GM21381 (cell line): ENCODE measurements around the gene PFKFB4.

Experiments used
- ATAC-seq: cut with Tn5 transposase; IDR thresholded peaks from one replicate; pipeline ENCODE4 v1.9.1; 2021; ENCODE audit warnings: mild to moderate bottlenecking, moderate library complexity; ENCODE audit not compliant: unreplicated experiment

The PFKFB4 gene

DNA sequence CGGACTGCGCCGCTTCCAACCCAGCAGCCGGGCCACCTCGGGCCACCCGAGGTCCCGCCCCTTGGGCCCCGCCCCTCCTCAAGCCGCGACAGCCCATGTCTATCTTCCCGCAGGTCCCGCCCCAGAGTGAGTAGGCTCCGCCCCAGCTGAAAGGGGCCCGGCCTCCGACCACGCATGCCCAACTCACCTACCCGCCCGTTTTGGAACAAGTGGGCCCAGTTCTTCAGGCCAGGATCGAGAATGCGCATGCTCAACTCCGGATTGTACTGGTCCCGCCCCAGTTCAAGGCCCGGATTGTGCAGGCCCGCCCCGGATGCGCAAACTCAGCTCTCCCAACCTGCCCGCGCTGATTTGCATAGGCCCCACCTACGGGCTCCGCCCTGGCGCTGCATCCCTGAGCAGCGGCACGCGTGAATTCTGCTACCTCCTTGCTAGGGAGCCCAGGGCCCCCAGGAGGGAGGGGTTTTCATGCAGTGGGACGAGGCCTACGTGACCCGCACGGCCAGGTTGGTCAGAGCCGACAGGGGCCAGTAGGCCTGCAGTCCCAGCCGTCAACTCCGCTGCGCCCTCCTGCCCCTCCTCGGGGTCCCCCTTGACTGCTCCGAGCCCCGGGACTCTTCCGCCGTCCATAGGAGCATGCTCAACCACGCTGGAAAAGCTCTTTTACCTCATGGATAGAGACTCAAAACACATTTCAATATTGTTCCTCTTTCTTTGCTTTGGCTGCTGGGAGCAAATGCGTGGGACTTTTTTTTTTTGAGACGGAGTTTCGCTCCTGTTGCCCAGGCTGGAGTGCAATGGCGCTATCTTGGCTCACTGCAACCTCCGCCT lies at the start of gene PFKFB4:
TSS of gene PFKFB4 (minus strand) at position 8 of the 831 bp plus-strand sequence. CDS start 26 bp downstream, outside the sequence.
- peak; percentile 85 for ATAC-seq

DNA sequence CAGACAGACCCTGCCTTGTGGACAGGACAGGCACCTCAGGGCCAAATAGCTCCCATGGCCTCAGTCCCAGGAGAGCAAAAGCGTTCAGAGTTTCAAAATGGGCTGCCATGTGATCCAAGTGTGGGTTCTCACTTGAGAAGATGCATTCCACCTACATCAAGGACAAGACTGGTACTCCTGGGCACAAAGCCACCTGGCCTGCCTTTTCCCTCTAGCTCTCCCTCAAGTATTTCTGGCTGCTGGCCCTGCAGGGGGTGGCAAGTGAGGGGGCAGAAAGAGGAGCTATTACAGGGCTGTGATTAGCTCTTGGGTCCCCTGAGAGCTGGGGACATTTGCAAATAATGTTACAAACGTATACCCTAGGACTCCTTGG lies 45.0 kb upstream of the PFKFB4 start:
- no peak for ATAC-seq

- no peak for ATAC-seq
Observed at GRCh38 chr3:48600711-48601621, 44.4 kb upstream of the PFKFB4 start.

DNA sequence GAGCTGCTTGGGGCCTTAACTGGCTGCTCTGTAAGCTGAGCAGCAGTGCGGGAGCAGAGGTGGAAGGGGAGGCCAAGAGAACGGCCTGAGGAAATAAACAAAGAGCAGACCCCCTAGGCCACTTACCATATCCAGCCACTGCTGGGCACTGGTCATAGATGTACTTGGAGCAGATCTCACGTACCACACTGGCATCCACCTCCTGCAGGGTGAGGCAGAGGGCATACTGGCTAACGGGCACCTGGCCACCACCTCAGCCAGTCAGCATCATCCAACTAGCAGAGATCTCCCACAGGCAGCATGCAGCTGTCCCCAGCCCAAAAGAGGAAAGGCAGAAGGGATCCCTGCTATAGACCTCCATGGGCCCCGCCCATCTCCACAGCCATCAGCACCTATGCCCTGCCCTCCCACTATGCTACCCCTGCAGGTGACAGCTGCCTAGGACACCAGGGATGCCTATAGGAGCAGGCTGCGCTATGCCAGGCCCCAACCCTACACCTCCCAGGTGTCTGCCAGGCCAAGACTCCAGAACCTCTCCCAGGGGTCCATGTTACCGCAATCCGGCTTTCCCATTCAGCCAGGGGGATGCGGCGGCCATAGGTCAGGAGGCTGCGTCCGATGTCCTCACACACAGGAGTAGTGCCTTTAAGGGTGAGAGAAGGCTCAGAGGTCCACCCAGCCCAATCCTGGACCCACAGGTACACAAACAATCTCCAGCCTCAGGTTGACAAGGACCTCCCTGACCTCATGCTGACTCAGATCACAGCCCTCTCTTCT lies 43.1 kb upstream of the PFKFB4 start:
- no peak for ATAC-seq

GRCh38 chr3:48599077-48599501 lies 42.5 kb upstream of the PFKFB4 start:
- no peak for ATAC-seq

GRCh38 chr3:48598323-48599076 lies 41.9 kb upstream of the PFKFB4 start:
- no peak for ATAC-seq

DNA sequence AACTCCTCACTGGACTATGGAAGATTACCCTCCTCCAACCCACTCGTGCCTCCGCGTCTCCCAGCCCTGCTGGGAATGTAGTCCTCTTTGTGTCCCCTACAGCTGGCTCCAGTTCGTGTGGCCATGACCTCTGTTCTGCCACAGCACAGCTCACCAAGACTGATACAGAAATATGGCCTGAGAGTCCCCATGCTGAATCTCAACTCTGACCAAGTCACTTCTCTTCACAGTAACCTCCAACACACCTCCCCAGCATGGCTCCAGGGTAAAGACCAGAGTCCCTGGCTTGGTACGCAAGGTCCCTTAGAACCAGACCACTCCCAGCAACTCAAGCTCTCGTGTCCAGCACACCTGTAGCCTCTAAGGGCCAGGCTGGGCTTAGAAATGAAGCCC lies 40.8 kb upstream of the PFKFB4 start:
- no peak for ATAC-seq

GRCh38 chr3:48596676-48597407 lies 40.2 kb upstream of the PFKFB4 start:
- ATAC-seq: no peak

GRCh38 chr3:48596157-48596556 lies 39.6 kb upstream of the PFKFB4 start:
- ATAC-seq: no peak

DNA sequence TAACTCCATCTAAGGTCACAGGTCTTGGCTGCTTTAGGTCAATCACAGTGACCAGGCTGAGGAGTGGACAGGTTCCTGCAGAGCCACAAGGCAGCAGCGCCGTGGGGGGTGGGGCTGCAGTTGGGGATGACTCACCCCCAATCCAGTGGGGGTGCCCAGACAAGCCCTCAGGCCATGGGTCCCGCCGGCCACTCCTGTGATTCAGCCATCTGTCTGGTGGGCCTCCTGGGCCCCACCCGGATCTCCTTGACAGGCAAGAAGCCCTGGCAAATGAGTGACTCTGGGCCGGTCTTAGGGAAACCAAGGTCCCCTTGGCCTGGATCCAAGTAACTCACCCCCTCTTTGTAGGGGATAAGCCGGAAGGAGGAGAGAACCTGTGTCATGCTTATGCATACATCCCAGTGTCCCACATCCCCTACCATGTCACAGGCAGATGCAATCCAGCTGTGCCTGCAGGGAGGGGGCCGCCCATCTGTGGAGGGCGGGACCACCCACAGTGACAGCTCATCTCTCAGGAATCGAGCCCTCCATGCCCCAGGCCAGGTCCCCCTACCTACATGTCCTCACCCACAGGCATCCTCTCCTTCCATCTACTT lies 39.0 kb upstream of the PFKFB4 start:
- ATAC-seq: no peak

DNA sequence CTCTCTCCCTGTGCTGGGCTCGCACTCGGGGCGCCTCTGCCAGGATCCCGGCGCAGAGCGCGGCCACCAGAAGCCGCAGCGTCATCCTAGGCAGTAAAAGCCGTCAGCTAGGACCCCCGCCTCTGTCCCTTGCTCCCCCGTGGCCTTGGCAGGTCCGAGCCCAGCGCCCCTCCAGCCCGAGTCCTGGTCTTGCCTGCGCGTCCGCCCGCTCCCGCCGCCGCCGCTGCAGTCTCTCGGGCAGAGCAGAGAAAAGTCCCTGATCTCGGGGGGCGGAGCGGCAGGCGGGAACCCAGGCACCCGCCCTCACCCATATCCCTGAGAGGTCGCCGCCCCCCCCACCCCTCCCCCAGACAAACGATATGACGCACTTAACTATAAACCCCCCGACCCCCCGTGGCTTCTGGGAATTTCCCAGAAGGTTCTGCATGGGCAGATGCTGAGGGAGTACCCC lies 38.5 kb upstream of the PFKFB4 start, which contains the start of gene COL7A1:
TSS of gene COL7A1 (minus strand) at position 255 of the 451 bp plus-strand sequence. CDS start at position 85, 170 bp downstream.
- no peak for ATAC-seq

DNA sequence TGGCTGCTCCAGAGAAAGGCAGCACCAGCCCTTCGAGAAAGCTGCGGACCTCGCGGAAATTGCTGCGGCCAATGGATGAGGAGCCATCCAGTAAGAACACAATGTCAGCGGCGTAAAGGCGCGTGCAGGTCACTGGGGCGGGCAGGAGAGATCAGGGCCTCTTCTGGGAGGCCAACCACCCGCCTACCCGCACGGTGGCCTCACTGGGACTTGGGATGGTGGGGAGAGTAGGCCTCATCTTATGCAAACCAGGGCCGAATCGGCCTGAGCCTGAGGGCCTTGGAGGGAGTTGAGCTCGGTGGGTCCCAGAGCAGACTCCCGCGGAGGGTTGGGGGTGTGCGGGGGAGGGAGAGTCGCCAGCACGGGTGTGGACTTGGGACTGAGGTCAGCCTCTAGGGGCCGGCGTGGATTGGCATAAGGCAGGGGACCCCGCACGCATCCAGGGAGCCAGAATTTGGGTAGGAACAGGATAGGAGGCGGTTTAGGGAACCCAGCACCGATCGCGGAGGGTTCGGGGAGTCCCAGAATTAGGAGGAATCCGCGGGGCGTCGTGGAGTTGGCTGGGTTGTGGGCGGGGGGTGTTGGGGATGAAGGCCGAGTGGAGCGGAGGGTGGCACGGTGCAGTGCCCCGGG lies 37.9 kb upstream of the PFKFB4 start:
- ATAC-seq: no peak

- no peak for ATAC-seq
Observed at GRCh38 chr3:48593337-48593736, 36.7 kb upstream of the PFKFB4 start.

DNA sequence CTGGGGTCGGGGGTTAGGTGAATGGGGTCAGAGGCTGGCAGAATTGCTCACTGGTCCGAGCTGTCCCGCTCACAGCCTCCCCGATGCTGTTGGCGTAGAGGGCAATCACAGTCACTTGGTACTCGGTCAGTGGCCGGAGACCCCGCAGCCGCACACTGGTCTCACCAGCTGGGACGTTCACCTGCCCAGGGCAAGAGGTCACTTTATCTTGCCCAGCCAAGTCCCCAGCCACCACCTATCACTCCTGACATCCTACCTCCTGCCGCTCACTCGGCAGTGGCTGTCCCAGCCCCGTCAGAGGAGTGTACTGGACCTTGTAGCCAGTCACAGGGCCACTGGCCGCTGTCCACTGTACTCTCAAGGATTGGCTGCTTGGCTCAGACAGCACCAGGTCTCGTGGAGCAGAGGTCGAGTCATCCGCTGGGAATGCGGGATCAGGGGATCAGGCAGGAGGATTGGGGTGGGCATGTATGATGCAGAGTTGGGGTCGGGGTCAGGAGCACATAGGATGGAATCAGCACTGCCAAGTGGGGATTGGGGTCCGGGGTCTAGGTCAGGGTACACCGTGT lies 36.0 kb upstream of the PFKFB4 start:
- ATAC-seq: no peak

- ATAC-seq: no peak
Observed at GRCh38 chr3:48591886-48592518, 35.4 kb upstream of the PFKFB4 start.

DNA sequence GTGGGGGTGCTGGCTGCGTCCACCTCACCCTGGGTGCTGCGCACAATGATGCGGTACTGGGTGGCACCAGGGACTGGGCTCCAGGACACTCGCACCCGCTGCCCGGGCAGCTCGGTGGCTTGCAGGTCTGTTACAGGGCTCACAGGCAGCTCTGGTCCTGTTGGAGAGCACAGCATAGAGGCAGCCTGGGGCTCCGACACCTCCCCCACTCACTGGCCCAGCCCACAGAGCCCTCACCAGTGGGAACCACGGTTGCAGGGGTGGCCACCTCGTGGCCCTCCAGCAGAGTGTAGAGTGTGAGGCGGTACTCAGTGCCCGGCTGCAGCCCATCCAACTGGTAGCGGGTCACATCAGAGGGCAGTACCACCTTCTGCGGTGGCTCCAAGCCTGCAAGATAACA lies 34.8 kb upstream of the PFKFB4 start:
- no peak for ATAC-seq

DNA sequence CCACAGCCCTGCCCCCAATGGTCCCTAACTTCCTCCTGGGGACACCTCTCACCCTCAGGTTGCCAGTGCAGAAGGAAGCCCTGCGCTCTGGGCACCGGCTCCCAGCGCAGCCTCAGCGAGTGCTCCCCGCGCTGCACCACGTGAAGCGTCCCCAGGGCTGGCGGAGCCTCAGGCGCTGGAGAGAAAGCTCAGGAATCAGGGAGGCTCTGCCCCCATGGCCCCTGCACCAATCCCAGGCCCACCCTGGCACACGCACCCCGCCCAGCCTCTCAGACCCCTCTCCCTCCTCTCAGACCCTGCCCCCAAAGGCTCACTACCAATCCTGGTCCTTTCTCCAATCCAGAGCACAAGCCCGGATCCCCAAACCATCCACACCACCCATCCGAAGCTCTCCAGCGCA lies 31.6 kb upstream of the PFKFB4 start:
- no peak for ATAC-seq

DNA sequence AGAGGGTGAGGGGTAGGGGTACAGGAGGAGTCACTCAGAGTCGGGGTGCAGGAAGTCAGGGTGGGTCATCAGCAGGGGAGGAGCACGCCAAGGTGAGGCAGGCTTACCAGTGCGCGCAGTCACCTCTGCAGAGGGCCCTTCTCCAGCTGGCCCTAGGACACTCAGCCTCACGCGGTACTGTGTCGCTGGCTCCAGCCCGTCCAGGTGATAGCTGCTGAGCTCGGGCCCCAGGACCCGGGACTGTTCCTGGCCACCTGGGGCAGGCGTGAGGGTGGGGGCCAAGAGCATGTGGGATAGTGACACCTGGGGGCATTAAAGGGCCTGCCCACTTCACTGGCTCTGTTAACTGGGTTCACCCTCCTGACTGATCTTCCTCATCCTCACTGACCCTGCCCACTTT lies 31.1 kb upstream of the PFKFB4 start:
- no peak for ATAC-seq
